Loucy (cell line): ENCODE data around the gene HMCN1.

Source experiments
- H2AFZ ChIP-seq: fragments of 200-600 bp; sonication (generic); 2 replicates; pipeline ENCODE4 v1.6.0; 2016; ENCODE audit warnings: antibody characterized with exemption, mild to moderate bottlenecking, low read length, moderate library complexity
- H3F3A ChIP-seq: fragments of 200-600 bp; 2 replicates; pipeline ENCODE4 v1.6.0; 2016; ENCODE audit warnings: antibody characterized with exemption, low read depth, mild to moderate bottlenecking
- H3K27me3 ChIP-seq: fragments of 200-600 bp; sonication (generic); 2 replicates; pipeline ENCODE4 v1.6.1; 2014; ENCODE audit warnings: low read length, mild to moderate bottlenecking; ENCODE audit not compliant: insufficient read depth, poor library complexity, severe bottlenecking
- H3K36me3 ChIP-seq: fragments of 200-600 bp; sonication (generic); 2 replicates; pipeline ENCODE4 v1.6.1; 2016; ENCODE audit warnings: low read length; ENCODE audit not compliant: insufficient read depth
- H3K4me1 ChIP-seq: fragments of 200-600 bp; sonication (generic); 2 replicates; pipeline ENCODE4 v1.5.1; 2014; ENCODE audit warnings: low read length, mild to moderate bottlenecking; ENCODE audit not compliant: insufficient read depth, poor library complexity, severe bottlenecking
- H3K4me2 ChIP-seq: fragments of 200-600 bp; sonication (generic); 2 replicates; pipeline ENCODE4 v1.6.0; 2014; ENCODE audit warnings: antibody characterized with exemption, low read length, low read depth, mild to moderate bottlenecking; ENCODE audit not compliant: poor library complexity, severe bottlenecking
- H3K4me3 ChIP-seq: fragments of 200-600 bp; sonication (generic); 2 replicates; pipeline ENCODE4 v1.5.1; 2014; ENCODE audit warnings: low read length, mild to moderate bottlenecking, mixed read lengths; ENCODE audit not compliant: poor library complexity, severe bottlenecking
- H3K79me2 ChIP-seq: fragments of 200-600 bp; sonication (generic); 2 replicates; pipeline ENCODE4 v1.6.1; 2014; ENCODE audit warnings: low read length; ENCODE audit not compliant: insufficient read depth
- H3K9ac ChIP-seq: fragments of 200-600 bp; sonication (generic); 2 replicates; pipeline ENCODE4 v1.6.0; 2014; ENCODE audit warnings: mild to moderate bottlenecking, low read depth, low read length, moderate library complexity; ENCODE audit not compliant: poor library complexity, severe bottlenecking
- H3K9me2 ChIP-seq: fragments of 200-600 bp; sonication (generic); replicated peaks from 2 replicates; pipeline ENCODE4 v1.6.1; 2016; ENCODE audit warnings: low read depth, low read length, mixed read lengths
- H3K9me3 ChIP-seq: fragments of 200-600 bp; sonication (generic); 2 replicates; pipeline ENCODE4 v1.6.1; 2014; ENCODE audit warnings: mild to moderate bottlenecking, antibody characterized with exemption, low read length, low read depth; ENCODE audit not compliant: insufficient read depth
- H4K20me1 ChIP-seq: fragments of 200-600 bp; sonication (generic); 2 replicates; pipeline ENCODE4 v1.6.0; 2014; ENCODE audit warnings: antibody characterized with exemption, low read length, mild to moderate bottlenecking; ENCODE audit not compliant: insufficient read depth, poor library complexity, severe bottlenecking
- EZH2phosphoT487 ChIP-seq: fragments of 200-600 bp; IDR thresholded peaks from 2 replicates; pipeline ENCODE4 v1.6.1; 2018; ENCODE audit warnings: antibody characterized with exemption, mild to moderate bottlenecking, moderate library complexity, borderline replicate concordance
- TF ChIP-seq, protein P1 (sequence below): fragments of 200-600 bp; sonication (generic); conservative IDR thresholded peaks from 2 replicates; pipeline ENCODE4 v1.5.1; 2014; ENCODE audit warnings: mild to moderate bottlenecking, antibody characterized with exemption, low read length

HMCN1 gene

DNA sequence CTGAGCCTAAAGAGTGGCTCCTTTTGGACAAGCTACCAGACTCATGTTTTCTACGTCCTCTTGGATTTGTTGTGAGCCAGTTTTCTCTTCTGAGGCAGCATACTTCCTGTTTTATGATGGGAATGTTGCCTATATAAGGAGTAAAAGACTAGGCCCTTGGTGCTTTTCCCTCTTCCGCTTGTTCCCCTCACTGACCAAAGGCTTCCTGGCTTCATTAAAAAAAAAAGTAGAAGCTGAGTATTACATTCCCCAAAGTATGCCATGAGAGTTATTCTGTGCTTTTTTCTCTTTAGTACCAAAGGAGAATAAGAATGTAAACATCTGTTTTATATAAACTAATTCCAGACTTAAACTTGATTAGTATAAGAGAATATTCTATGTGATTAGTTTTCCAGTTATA, 6.5 kb upstream of the HMCN1 start:
- H3F3A ChIP-seq: no peaks in the 10 kb centered on the region
- no peaks in the 10 kb centered on the region for H3K79me2 ChIP-seq
- H4K20me1 ChIP-seq: no peaks in the 10 kb centered on the region
- no peak overlapping the region for H3K4me3 ChIP-seq
- H3K9me3 ChIP-seq: no peaks in the 10 kb centered on the region
- H3K9ac ChIP-seq: no peak overlapping the region
- H3K36me3 ChIP-seq: no peaks in the 10 kb centered on the region
- no peak overlapping the region for H2AFZ ChIP-seq
- TF ChIP-seq, protein P1, sequence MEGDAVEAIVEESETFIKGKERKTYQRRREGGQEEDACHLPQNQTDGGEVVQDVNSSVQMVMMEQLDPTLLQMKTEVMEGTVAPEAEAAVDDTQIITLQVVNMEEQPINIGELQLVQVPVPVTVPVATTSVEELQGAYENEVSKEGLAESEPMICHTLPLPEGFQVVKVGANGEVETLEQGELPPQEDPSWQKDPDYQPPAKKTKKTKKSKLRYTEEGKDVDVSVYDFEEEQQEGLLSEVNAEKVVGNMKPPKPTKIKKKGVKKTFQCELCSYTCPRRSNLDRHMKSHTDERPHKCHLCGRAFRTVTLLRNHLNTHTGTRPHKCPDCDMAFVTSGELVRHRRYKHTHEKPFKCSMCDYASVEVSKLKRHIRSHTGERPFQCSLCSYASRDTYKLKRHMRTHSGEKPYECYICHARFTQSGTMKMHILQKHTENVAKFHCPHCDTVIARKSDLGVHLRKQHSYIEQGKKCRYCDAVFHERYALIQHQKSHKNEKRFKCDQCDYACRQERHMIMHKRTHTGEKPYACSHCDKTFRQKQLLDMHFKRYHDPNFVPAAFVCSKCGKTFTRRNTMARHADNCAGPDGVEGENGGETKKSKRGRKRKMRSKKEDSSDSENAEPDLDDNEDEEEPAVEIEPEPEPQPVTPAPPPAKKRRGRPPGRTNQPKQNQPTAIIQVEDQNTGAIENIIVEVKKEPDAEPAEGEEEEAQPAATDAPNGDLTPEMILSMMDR: no peak
- TF ChIP-seq EZH2phosphoT487: no peak
- no peak overlapping the region for H3K4me2 ChIP-seq
- H3K27me3 ChIP-seq: no peaks in the 10 kb centered on the region
- no peaks in the 10 kb centered on the region for H3K4me1 ChIP-seq
- no peaks in the 10 kb centered on the region for H3K9me2 ChIP-seq

DNA sequence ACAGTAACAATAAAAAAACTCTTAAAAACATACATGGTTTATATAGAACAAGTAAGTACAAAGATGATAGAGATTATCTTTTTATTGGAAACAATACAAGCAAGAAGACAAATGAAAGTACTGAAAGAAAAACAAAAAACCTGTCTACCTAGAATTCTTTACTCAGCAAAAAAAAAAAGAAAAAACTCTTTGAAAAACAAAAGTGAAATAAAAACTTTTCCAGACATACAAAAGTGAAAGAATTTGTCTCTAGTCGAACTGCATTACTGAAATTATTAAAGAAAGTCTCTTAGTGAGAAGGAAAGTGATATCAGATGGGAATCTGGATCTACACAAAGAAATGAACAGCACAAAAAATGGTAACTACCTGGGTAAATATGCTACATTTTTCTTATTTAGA, 2.7 kb upstream of the HMCN1 start:
- H3K4me3 ChIP-seq: no peak overlapping the region
- H3K27me3 ChIP-seq: no peaks in the 10 kb centered on the region
- no peaks in the 10 kb centered on the region for H3K4me1 ChIP-seq
- no peak overlapping the region for H3K9ac ChIP-seq
- no peak overlapping the region for H2AFZ ChIP-seq
- H3K4me2 ChIP-seq: no peak overlapping the region
- no peaks in the 10 kb centered on the region for H3F3A ChIP-seq
- no peaks in the 10 kb centered on the region for H3K79me2 ChIP-seq
- TF ChIP-seq, protein P1: no peak
- TF ChIP-seq EZH2phosphoT487: no peak
- no peaks in the 10 kb centered on the region for H4K20me1 ChIP-seq
- H3K36me3 ChIP-seq: no peaks in the 10 kb centered on the region
- no peaks in the 10 kb centered on the region for H3K9me3 ChIP-seq
- H3K9me2 ChIP-seq: no peaks in the 10 kb centered on the region

DNA sequence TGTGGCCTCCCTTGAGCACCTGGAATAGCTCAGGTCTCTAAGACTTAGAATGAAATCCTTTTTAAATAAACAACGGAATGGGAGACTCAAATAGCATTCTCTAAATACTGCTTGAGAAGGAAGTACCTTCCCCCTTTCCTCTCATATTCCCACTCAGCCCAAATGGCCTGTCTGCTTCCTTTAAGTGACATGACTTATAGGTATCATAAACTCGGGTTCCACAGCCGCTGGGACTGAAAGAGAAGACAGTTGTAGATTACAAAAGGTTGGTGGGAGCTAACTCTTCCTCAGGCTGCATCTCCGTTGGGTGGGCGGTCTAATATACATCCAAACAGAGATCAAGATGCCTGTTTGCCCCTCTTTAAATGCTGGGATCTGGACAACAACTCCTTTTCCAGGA, 1.2 kb upstream of the HMCN1 start:
- Histone ChIP-seq H3K9me3 (no peaks in the 10 kb centered on the region), H3K27me3 (no peaks in the 10 kb centered on the region), H3K4me2 (no peak overlapping the region)

More for the DNA sequence above, 1.2 kb upstream of the HMCN1 start:
- no peaks in the 10 kb centered on the region for H3K79me2 ChIP-seq
- TF ChIP-seq EZH2phosphoT487: no peak
- TF ChIP-seq, protein P1: no peak
- H2AFZ ChIP-seq: no peak overlapping the region
- H3K4me3 ChIP-seq: no peak overlapping the region
- no peak overlapping the region for H3K9ac ChIP-seq
- no peaks in the 10 kb centered on the region for H4K20me1 ChIP-seq
- no peaks in the 10 kb centered on the region for H3K36me3 ChIP-seq
- no peaks in the 10 kb centered on the region for H3F3A ChIP-seq
- H3K9me2 ChIP-seq: no peaks in the 10 kb centered on the region
- H3K4me1 ChIP-seq: no peaks in the 10 kb centered on the region
